IMR-90 (cell line): ENCODE data around the gene CRISPLD2. TPM values are rescaled to one million over a fixed set of nuclear protein-coding genes. Genes with fewer than 3 reads are reported as not detected.

Experiments
- ATAC-seq: fragments of 200-7000 bp; cut with Tn5 transposase; 2 replicates; pipeline ENCODE4 v1.9.1; 2020; ENCODE audit warnings: low read depth, mild to moderate bottlenecking, moderate library complexity
- BruUV-seq: library from RNA; stranded (reverse); fragments of 400-500 nt; replicated peaks from 2 replicates; lab custom pipeline; 2021; lab: Mats Ljungman, UMichigan
- CTCF ChIA-PET: fragments of 300-600 bp; formaldehyde crosslinking; extraction: SDS; loops from one replicate; lab custom pipeline; 2021; ENCODE audit warnings: antibody characterized with exemption; lab: Yijun Ruan, JAX
- POLR2A ChIA-PET: fragments of 300-600 bp; sonication (Branson Sonifier 250); formaldehyde crosslinking; loops from one replicate; lab custom pipeline; 2022; ENCODE audit warnings: antibody characterized with exemption; ENCODE audit not compliant: unreplicated experiment; lab: Charles Lee
- DNase-seq: peaks from one replicate; pipeline ENCODE4 v3.0.0; 2013
- H2AFZ ChIP-seq: replicated peaks from 2 replicates; pipeline ENCODE3; 2013; ENCODE audit warnings: low read length, mild to moderate bottlenecking; ENCODE audit not compliant: poor library complexity
- H2AK5ac ChIP-seq: 2 replicates; pipeline ENCODE4 v1.6.1; 2013; ENCODE audit warnings: low read depth, low read length, inconsistent platforms
- H2AK9ac ChIP-seq: replicated peaks from 2 replicates; pipeline ENCODE3; 2013; ENCODE audit warnings: mild to moderate bottlenecking, low read depth, low read length, moderate library complexity; ENCODE audit not compliant: poor library complexity
- H2BK120ac ChIP-seq: 2 replicates; pipeline ENCODE4 v1.6.1; 2013; ENCODE audit warnings: low read depth, low read length, inconsistent platforms
- H2BK15ac ChIP-seq: 3 replicates; pipeline ENCODE4 v1.6.1; 2013; ENCODE audit warnings: low read depth, low read length, inconsistent platforms
- H2BK20ac ChIP-seq: 2 replicates; pipeline ENCODE4 v1.6.1; 2013; ENCODE audit warnings: low read depth, mild to moderate bottlenecking, inconsistent platforms, low read length, moderate library complexity
- H2BK5ac ChIP-seq: 2 replicates; pipeline ENCODE4 v1.6.1; 2013; ENCODE audit warnings: mild to moderate bottlenecking, low read depth, low read length, inconsistent platforms; ENCODE audit not compliant: poor library complexity, severe bottlenecking
- H3K14ac ChIP-seq: replicated peaks from 2 replicates; pipeline ENCODE4 v1.6.1; 2013; ENCODE audit warnings: low read depth, low read length, inconsistent platforms
- H3K18ac ChIP-seq: 2 replicates; pipeline ENCODE4 v1.6.1; 2013; ENCODE audit warnings: low read depth, low read length, control low read depth
- H3K23ac ChIP-seq: 2 replicates; pipeline ENCODE4 v1.6.1; 2013; ENCODE audit warnings: low read depth, low read length, inconsistent platforms
- H3K27ac ChIP-seq: 2 replicates; pipeline ENCODE4 v1.5.1; 2013; ENCODE audit warnings: mild to moderate bottlenecking, control low read depth, low read length; ENCODE audit not compliant: insufficient read depth
- H3K27me3 ChIP-seq: 2 replicates; pipeline ENCODE4 v1.6.1; 2013; ENCODE audit warnings: low read length; ENCODE audit not compliant: control insufficient read depth, insufficient read depth
- H3K36me3 ChIP-seq: 2 replicates; pipeline ENCODE4 v1.6.1; 2013; ENCODE audit warnings: low read length, mixed read lengths; ENCODE audit not compliant: control insufficient read depth, insufficient read depth
- H3K4ac ChIP-seq: 2 replicates; pipeline ENCODE4 v1.6.1; 2013; ENCODE audit warnings: low read depth, low read length, inconsistent platforms
- H3K4me1 ChIP-seq: 2 replicates; pipeline ENCODE4 v1.6.1; 2013; ENCODE audit warnings: low read length, mixed read lengths; ENCODE audit not compliant: control insufficient read depth, insufficient read depth
- H3K4me2 ChIP-seq: 2 replicates; pipeline ENCODE4 v1.6.1; 2013; ENCODE audit warnings: low read depth, mild to moderate bottlenecking, control low read depth, low read length, moderate library complexity
- H3K4me3 ChIP-seq: 2 replicates; pipeline ENCODE4 v1.5.1; 2013; ENCODE audit warnings: low read depth, mild to moderate bottlenecking, control low read depth, low read length, moderate library complexity; ENCODE audit not compliant: insufficient read depth
- H3K56ac ChIP-seq: 2 replicates; pipeline ENCODE4 v1.6.1; 2013; ENCODE audit warnings: low read length, inconsistent platforms; ENCODE audit not compliant: insufficient read depth; ENCODE audit errors: extremely low read depth
- H3K79me1 ChIP-seq, 2 experiments: 2 replicates each; pipeline ENCODE4 v1.6.1; 2013; ENCODE audit warnings: low read length in 2 of 2, inconsistent platforms in 1 of 2, low read depth in 1 of 2
- H3K9ac ChIP-seq: 2 replicates; pipeline ENCODE4 v1.6.1; 2013; ENCODE audit warnings: low read depth, low read length, control low read depth
- H3K9me1 ChIP-seq: 2 replicates; pipeline ENCODE4 v1.6.1; 2013; ENCODE audit warnings: low read length, inconsistent platforms; ENCODE audit not compliant: insufficient read depth
- H3K9me3 ChIP-seq: 2 replicates; pipeline ENCODE4 v1.6.1; 2013; ENCODE audit warnings: low read length; ENCODE audit not compliant: control insufficient read depth, insufficient read depth
- H4K20me1 ChIP-seq: 2 replicates; pipeline ENCODE4 v1.6.1; 2013; ENCODE audit warnings: low read length, inconsistent platforms; ENCODE audit not compliant: insufficient read depth
- H4K5ac ChIP-seq: 2 replicates; pipeline ENCODE4 v1.6.1; 2013; ENCODE audit warnings: mild to moderate bottlenecking, low read depth, low read length, control low read depth
- H4K8ac ChIP-seq, 2 experiments: 2 replicates each; pipeline ENCODE4 v1.6.1; 2013; ENCODE audit warnings: low read depth in 2 of 2, low read length in 2 of 2, control low read depth in 1 of 2, inconsistent platforms in 1 of 2
- H4K91ac ChIP-seq: 2 replicates; pipeline ENCODE4 v1.6.1; 2013; ENCODE audit warnings: low read depth, low read length, inconsistent platforms; ENCODE audit not compliant: insufficient read depth
- MAZ ChIP-seq: IDR thresholded peaks from 2 replicates; pipeline ENCODE4 v1.6.1; 2012; ENCODE audit warnings: low read depth, mild to moderate bottlenecking, low read length, improper control_type of control experiment, moderate library complexity, borderline replicate concordance
- RAD21 ChIP-seq: IDR thresholded peaks from 2 replicates; pipeline ENCODE4 v1.6.1; 2012; ENCODE audit warnings: low read length, improper control_type of control experiment
- RCOR1 ChIP-seq: IDR thresholded peaks from 2 replicates; pipeline ENCODE4 v1.6.1; 2012; ENCODE audit warnings: mild to moderate bottlenecking, low read length, improper control_type of control experiment; ENCODE audit not compliant: insufficient replicate concordance
- SMC3 ChIP-seq: fragments of 150-350 bp; IDR thresholded peaks from 2 replicates; pipeline ENCODE4 v1.6.1; 2016; ENCODE audit warnings: low read depth, mild to moderate bottlenecking, antibody characterized with exemption, low read length, moderate library complexity
- WGBS, 2 experiments: methylation state at CpG; one replicate each; pipeline versions ENCODE4 v1.1.5 to v1.1.7; 2013; ENCODE audit warnings: missing lambda C conversion rate in 2 of 2; ENCODE audit not compliant: insufficient read length in 1 of 2; ENCODE audit errors: extremely low coverage in 2 of 2; 5-methylcytosine and 5-hydroxymethylcytosine counted together
- dilution Hi-C: fragments of 300-500 bp; cut with HindIII; formaldehyde crosslinking; loops from one replicate; pipeline ENCODE4 v1.14.3; 2018; ENCODE audit warnings: low sequenced_read_pairs; ENCODE audit not compliant: unreplicated experiment
- in situ Hi-C: fragments of 300-500 bp; cut with MboI; formaldehyde crosslinking; loops from 3 replicates; pipeline ENCODE4 v1.14.3; 2019; ENCODE audit warnings: low sequenced_read_pairs, inconsistent platforms, mixed read lengths
- intact Hi-C: fragments of 100-400 bp; cut with micrococcal nuclease; formaldehyde crosslinking; loops from 2 replicates; pipeline ENCODE4 v1.10.0; 2022
- polyA plus RNA-seq, 3 experiments: library from polyadenylated mRNA; depleted of rRNA; stranded (reverse); fragments of >200 nt; gene quantifications; 2 replicates each; pipeline ENCODE4 v1.2.3, GENCODE V29; 2012; ENCODE audit warnings: low replicate concordance in 1 of 3
- total RNA-seq: library from RNA; depleted of rRNA; stranded (reverse); fragments of >200 nt; gene quantifications from 2 replicates; pipeline ENCODE4 v1.2.3, GENCODE V29; 2012
- TF ChIP-seq, protein P1 (sequence below): conservative IDR thresholded peaks from 2 replicates; pipeline ENCODE4 v1.5.1; 2012; ENCODE audit warnings: mild to moderate bottlenecking, low read depth, low read length, improper control_type of control experiment

CRISPLD2 gene
- total and polyA plus RNA-seq, 2 of the 4 experiments (the other 2 are of a cell fraction), result 23.1 to 37.5 TPM

DNA sequence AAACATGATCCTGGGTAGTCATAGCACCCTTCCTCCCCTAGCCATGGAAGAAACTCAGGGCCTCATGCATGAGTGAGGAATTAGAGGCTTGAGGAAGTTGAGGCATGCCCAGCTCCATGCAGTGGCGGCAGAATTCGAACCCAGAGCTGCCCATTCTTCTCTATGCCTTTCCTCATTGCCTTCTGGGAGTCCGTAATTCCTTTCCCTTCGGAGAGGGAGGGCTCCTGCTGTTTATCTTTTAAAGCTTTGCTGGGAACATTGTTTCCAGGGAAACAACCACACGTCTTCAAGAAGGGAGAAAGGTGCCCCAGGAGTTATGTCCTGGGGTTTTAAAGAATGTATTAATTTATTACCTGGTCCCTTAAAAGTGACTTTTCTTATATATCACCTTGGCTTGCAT, 8.5 kb downstream of the CRISPLD2 start:
- TF ChIP-seq, protein P1, sequence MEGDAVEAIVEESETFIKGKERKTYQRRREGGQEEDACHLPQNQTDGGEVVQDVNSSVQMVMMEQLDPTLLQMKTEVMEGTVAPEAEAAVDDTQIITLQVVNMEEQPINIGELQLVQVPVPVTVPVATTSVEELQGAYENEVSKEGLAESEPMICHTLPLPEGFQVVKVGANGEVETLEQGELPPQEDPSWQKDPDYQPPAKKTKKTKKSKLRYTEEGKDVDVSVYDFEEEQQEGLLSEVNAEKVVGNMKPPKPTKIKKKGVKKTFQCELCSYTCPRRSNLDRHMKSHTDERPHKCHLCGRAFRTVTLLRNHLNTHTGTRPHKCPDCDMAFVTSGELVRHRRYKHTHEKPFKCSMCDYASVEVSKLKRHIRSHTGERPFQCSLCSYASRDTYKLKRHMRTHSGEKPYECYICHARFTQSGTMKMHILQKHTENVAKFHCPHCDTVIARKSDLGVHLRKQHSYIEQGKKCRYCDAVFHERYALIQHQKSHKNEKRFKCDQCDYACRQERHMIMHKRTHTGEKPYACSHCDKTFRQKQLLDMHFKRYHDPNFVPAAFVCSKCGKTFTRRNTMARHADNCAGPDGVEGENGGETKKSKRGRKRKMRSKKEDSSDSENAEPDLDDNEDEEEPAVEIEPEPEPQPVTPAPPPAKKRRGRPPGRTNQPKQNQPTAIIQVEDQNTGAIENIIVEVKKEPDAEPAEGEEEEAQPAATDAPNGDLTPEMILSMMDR, result no peak
- no peak for TF ChIP-seq MAZ
- TF ChIP-seq RAD21, result no peak
- no peak for TF ChIP-seq SMC3
- TF ChIP-seq RCOR1, result no peak
- DNase-seq (no peak), ATAC-seq (no peak)
- peak overlapping the region; percentile 64 for H2BK20ac ChIP-seq
- H3K14ac ChIP-seq, result no peak overlapping the region; the same call in 1 of the 2 replicates
- H4K8ac ChIP-seq, result peak overlapping the region; percentile 50 to 77; a peak in 2 of 4 replicates
- peak overlapping the region; percentile 64 for H2BK5ac ChIP-seq
- H2BK120ac ChIP-seq, result peak overlapping the region; percentile 75
- H3K9me3 ChIP-seq, result no peaks in the 10 kb centered on the region
- dilution Hi-C loops (no loop called here), intact Hi-C loops (loop anchor here (10.0 kb wide), 1 partner anchor 204 kb away; no protein-coding TSS in a partner anchor), in situ Hi-C loops (no loop called here)
- POLR2A ChIA-PET, result interaction anchor here (0.6 kb wide), 1 partner anchor 16 kb away, joined by 3 read pairs; no protein-coding TSS in a partner anchor
- H2AK9ac ChIP-seq, result peak overlapping the region; percentile 63
- peak overlapping the region; percentile 76; the same call in 2 of the 3 replicates for H2BK15ac ChIP-seq
- no peak overlapping the region for H2AFZ ChIP-seq
- H3K18ac ChIP-seq, result peak overlapping the region; percentile 53
- no TSS peak for BruUV-seq
- peaks cover 7% of the 10 kb centered on the region; the same call in 1 of the 2 replicates for H3K36me3 ChIP-seq
- no CpG with 5 or more reads among the region's 5 CpGs for WGBS, 2 experiments
- no peak overlapping the region; the same call in 1 of the 2 replicates for H3K9ac ChIP-seq
- no peak overlapping the region; the same call in 1 of the 2 replicates for H3K23ac ChIP-seq
- H3K4me3 ChIP-seq, result no peak overlapping the region
- peak overlapping the region; percentile 54; the same call in 1 of the 2 replicates for H3K56ac ChIP-seq
- H3K9me1 ChIP-seq, result peaks cover 29% of the 10 kb centered on the region
- peak overlapping the region; percentile 8; the same call in 1 of the 2 replicates for H3K4me2 ChIP-seq
- H2AK5ac ChIP-seq, result peak overlapping the region; percentile 65
- H4K20me1 ChIP-seq, result no peaks in the 10 kb centered on the region; the same call in 1 of the 2 replicates
- peaks cover 39% of the 10 kb centered on the region for H3K4me1 ChIP-seq
- H3K27ac ChIP-seq, result peak overlapping the region; percentile 40
- peak overlapping the region; percentile 79 for H3K4ac ChIP-seq
- peak overlapping the region; percentile 43 for H4K91ac ChIP-seq
- CTCF ChIA-PET, result no interaction called here
- no peaks in the 10 kb centered on the region for H3K27me3 ChIP-seq
- peak overlapping the region; percentile 51; the same call in 1 of the 2 replicates for H4K5ac ChIP-seq
- H3K79me1 ChIP-seq, result peaks cover 16 to 69% of the 10 kb centered on the region in 2 experiments; a peak in 3 of 4 replicates
